ENCODE data around the gene PSD.

Gene PSD

GRCh38 chr10:102432162-102432950 lies 13.8 kb upstream of the PSD start, which contains the start of gene CUEDC2:
TSS of gene CUEDC2 (minus strand) at chr10:102432574. CDS start at chr10:102425188, 7,386 bp downstream.
- no peaks in the 10 kb centered on the region for H3K9me3 ChIP-seq (ENCODE audit: control insufficient read depth in 2 of 2, low read length in 2 of 2)
- peaks cover 9 to 15% of the 10 kb centered on the region in 2 donors for H3K4me1 ChIP-seq (ENCODE audit: control insufficient read depth in 2 of 2, insufficient read depth in 2 of 2, low read length in 2 of 2)
- peak within 1 kb of the TSS; percentile 86 to 90 for H3K9ac ChIP-seq (ENCODE audit: low read depth in 1 of 2, low read length in 2 of 2)
- peak within 1 kb of the TSS; percentile 16 to 63 for H3K27ac ChIP-seq (ENCODE audit: low read depth in 2 of 2, low read length in 2 of 2)
- H3K4me3 ChIP-seq (ENCODE audit: low read length in 2 of 2): peak within 1 kb of the TSS; percentile 81 to 95
- H3K36me3 ChIP-seq (ENCODE audit: control insufficient read depth in 2 of 2, insufficient read depth in 2 of 2, low read length in 2 of 2): no peaks in the 10 kb centered on the region
- H3K27me3 ChIP-seq (ENCODE audit: control insufficient read depth in 2 of 2, insufficient read depth in 2 of 2, low read length in 2 of 2): peaks cover 0 to 3% of the 10 kb centered on the region in 2 donors

- peak overlapping the region; percentile 81 to 95 for H3K4me3 ChIP-seq (ENCODE audit: low read length in 2 of 2)
- H3K9me3 ChIP-seq (ENCODE audit: control insufficient read depth in 2 of 2, low read length in 2 of 2): no peaks in the 10 kb centered on the region
- peaks cover 0 to 2% of the 10 kb centered on the region in 2 donors for H3K36me3 ChIP-seq (ENCODE audit: control insufficient read depth in 2 of 2, insufficient read depth in 2 of 2, low read length in 2 of 2)
- peak overlapping the region in 1 of 2 donors; percentile 63 for H3K27ac ChIP-seq (ENCODE audit: low read depth in 2 of 2, low read length in 2 of 2)
- H3K27me3 ChIP-seq (ENCODE audit: control insufficient read depth in 2 of 2, insufficient read depth in 2 of 2, low read length in 2 of 2): peaks cover 0 to 3% of the 10 kb centered on the region in 2 donors
- H3K9ac ChIP-seq (ENCODE audit: low read depth in 1 of 2, low read length in 2 of 2): peak overlapping the region; percentile 86 to 90
- H3K4me1 ChIP-seq (ENCODE audit: control insufficient read depth in 2 of 2, insufficient read depth in 2 of 2, low read length in 2 of 2): peaks cover 9 to 15% of the 10 kb centered on the region in 2 donors
These were observed 13.0 kb upstream of the PSD start for GRCh38 chr10:102431452-102432124.

- Histone ChIP-seq H3K9ac (ENCODE audit: low read depth in 1 of 2, low read length in 2 of 2) (no peak overlapping the region), H3K27ac (ENCODE audit: low read depth in 2 of 2, low read length in 2 of 2) (no peak overlapping the region)
These were observed 10.9 kb upstream of the PSD start for GRCh38 chr10:102429468-102429867.

GRCh38 chr10:102426803-102427287 lies 8.3 kb upstream of the PSD start:
- Histone ChIP-seq H3K27me3 (ENCODE audit: control insufficient read depth in 2 of 2, insufficient read depth in 2 of 2, low read length in 2 of 2) (no peaks in the 10 kb centered on the region), H3K9ac (ENCODE audit: low read depth in 1 of 2, low read length in 2 of 2) (no peak overlapping the region), H3K4me3 (ENCODE audit: low read length in 2 of 2) (no peak overlapping the region), H3K36me3 (ENCODE audit: control insufficient read depth in 2 of 2, insufficient read depth in 2 of 2, low read length in 2 of 2) (peaks cover 9 to 19% of the 10 kb centered on the region in 2 donors), H3K9me3 (ENCODE audit: control insufficient read depth in 2 of 2, low read length in 2 of 2) (no peaks in the 10 kb centered on the region), H3K27ac (ENCODE audit: low read depth in 2 of 2, low read length in 2 of 2) (no peak overlapping the region), H3K4me1 (ENCODE audit: control insufficient read depth in 2 of 2, insufficient read depth in 2 of 2, low read length in 2 of 2) (peaks cover 20 to 21% of the 10 kb centered on the region in 2 donors)

More at GRCh38 chr10:102429468-102429867, 10.9 kb upstream of the PSD start:
- no peak overlapping the region for H3K4me3 ChIP-seq (ENCODE audit: low read length in 2 of 2)
- H3K4me1 ChIP-seq (ENCODE audit: control insufficient read depth in 2 of 2, insufficient read depth in 2 of 2, low read length in 2 of 2): peaks cover 9 to 11% of the 10 kb centered on the region in 2 donors
- no peaks in the 10 kb centered on the region for H3K9me3 ChIP-seq (ENCODE audit: control insufficient read depth in 2 of 2, low read length in 2 of 2)
- H3K27me3 ChIP-seq (ENCODE audit: control insufficient read depth in 2 of 2, insufficient read depth in 2 of 2, low read length in 2 of 2): no peaks in the 10 kb centered on the region
- peaks cover 3 to 6% of the 10 kb centered on the region in 2 donors for H3K36me3 ChIP-seq (ENCODE audit: control insufficient read depth in 2 of 2, insufficient read depth in 2 of 2, low read length in 2 of 2)

GRCh38 chr10:102425444-102425843 lies 6.9 kb upstream of the PSD start:
- H3K9ac ChIP-seq (ENCODE audit: low read depth in 1 of 2, low read length in 2 of 2): no peak overlapping the region
- no peak overlapping the region for H3K4me3 ChIP-seq (ENCODE audit: low read length in 2 of 2)
- H3K36me3 ChIP-seq (ENCODE audit: control insufficient read depth in 2 of 2, insufficient read depth in 2 of 2, low read length in 2 of 2): peaks cover 9 to 19% of the 10 kb centered on the region in 2 donors
- H3K27ac ChIP-seq (ENCODE audit: low read depth in 2 of 2, low read length in 2 of 2): no peak overlapping the region
- no peaks in the 10 kb centered on the region for H3K9me3 ChIP-seq (ENCODE audit: control insufficient read depth in 2 of 2, low read length in 2 of 2)
- H3K4me1 ChIP-seq (ENCODE audit: control insufficient read depth in 2 of 2, insufficient read depth in 2 of 2, low read length in 2 of 2): peaks cover 18% of the 10 kb centered on the region in 2 donors
- no peaks in the 10 kb centered on the region for H3K27me3 ChIP-seq (ENCODE audit: control insufficient read depth in 2 of 2, insufficient read depth in 2 of 2, low read length in 2 of 2)

GRCh38 chr10:102424916-102425315 lies 6.3 kb upstream of the PSD start:
- Histone ChIP-seq H3K9ac (ENCODE audit: low read depth in 1 of 2, low read length in 2 of 2) (no peak overlapping the region), H3K4me1 (ENCODE audit: control insufficient read depth in 2 of 2, insufficient read depth in 2 of 2, low read length in 2 of 2) (peaks cover 22 to 23% of the 10 kb centered on the region in 2 donors), H3K36me3 (ENCODE audit: control insufficient read depth in 2 of 2, insufficient read depth in 2 of 2, low read length in 2 of 2) (peaks cover 9 to 19% of the 10 kb centered on the region in 2 donors), H3K9me3 (ENCODE audit: control insufficient read depth in 2 of 2, low read length in 2 of 2) (no peaks in the 10 kb centered on the region), H3K4me3 (ENCODE audit: low read length in 2 of 2) (no peak overlapping the region), H3K27ac (ENCODE audit: low read depth in 2 of 2, low read length in 2 of 2) (no peak overlapping the region), H3K27me3 (ENCODE audit: control insufficient read depth in 2 of 2, insufficient read depth in 2 of 2, low read length in 2 of 2) (no peaks in the 10 kb centered on the region)

GRCh38 chr10:102424145-102424544 lies 5.6 kb upstream of the PSD start:
- H3K9me3 ChIP-seq (ENCODE audit: control insufficient read depth in 2 of 2, low read length in 2 of 2): no peaks in the 10 kb centered on the region
- no peak overlapping the region for H3K27ac ChIP-seq (ENCODE audit: low read depth in 2 of 2, low read length in 2 of 2)
- no peak overlapping the region for H3K4me3 ChIP-seq (ENCODE audit: low read length in 2 of 2)
- H3K27me3 ChIP-seq (ENCODE audit: control insufficient read depth in 2 of 2, insufficient read depth in 2 of 2, low read length in 2 of 2): no peaks in the 10 kb centered on the region
- H3K4me1 ChIP-seq (ENCODE audit: control insufficient read depth in 2 of 2, insufficient read depth in 2 of 2, low read length in 2 of 2): peaks cover 29 to 30% of the 10 kb centered on the region in 2 donors
- H3K36me3 ChIP-seq (ENCODE audit: control insufficient read depth in 2 of 2, insufficient read depth in 2 of 2, low read length in 2 of 2): peaks cover 9 to 19% of the 10 kb centered on the region in 2 donors
- no peak overlapping the region for H3K9ac ChIP-seq (ENCODE audit: low read depth in 1 of 2, low read length in 2 of 2)

GRCh38 chr10:102423372-102423968 lies 4.9 kb upstream of the PSD start:
- Histone ChIP-seq H3K4me1 (ENCODE audit: control insufficient read depth in 2 of 2, insufficient read depth in 2 of 2, low read length in 2 of 2) (peaks cover 29 to 33% of the 10 kb centered on the region in 2 donors), H3K4me3 (ENCODE audit: low read length in 2 of 2) (peak overlapping the region; percentile 92 to 98), H3K27me3 (ENCODE audit: control insufficient read depth in 2 of 2, insufficient read depth in 2 of 2, low read length in 2 of 2) (peaks cover 0 to under 1% of the 10 kb centered on the region in 2 donors), H3K36me3 (ENCODE audit: control insufficient read depth in 2 of 2, insufficient read depth in 2 of 2, low read length in 2 of 2) (peaks cover 9 to 19% of the 10 kb centered on the region in 2 donors), H3K27ac (ENCODE audit: low read depth in 2 of 2, low read length in 2 of 2) (no peak overlapping the region), H3K9me3 (ENCODE audit: control insufficient read depth in 2 of 2, low read length in 2 of 2) (no peaks in the 10 kb centered on the region), H3K9ac (ENCODE audit: low read depth in 1 of 2, low read length in 2 of 2) (no peak overlapping the region)

- peaks cover 29 to 33% of the 10 kb centered on the region in 2 donors for H3K4me1 ChIP-seq (ENCODE audit: control insufficient read depth in 2 of 2, insufficient read depth in 2 of 2, low read length in 2 of 2)
- H3K4me3 ChIP-seq (ENCODE audit: low read length in 2 of 2): peak overlapping the region; percentile 92 to 98
- H3K9ac ChIP-seq (ENCODE audit: low read depth in 1 of 2, low read length in 2 of 2): peak overlapping the region; percentile 88 to 91
- peak overlapping the region; percentile 92 to 95 for H3K27ac ChIP-seq (ENCODE audit: low read depth in 2 of 2, low read length in 2 of 2)
- peaks cover 6% of the 10 kb centered on the region in 2 donors for H3K27me3 ChIP-seq (ENCODE audit: control insufficient read depth in 2 of 2, insufficient read depth in 2 of 2, low read length in 2 of 2)
- no peaks in the 10 kb centered on the region for H3K9me3 ChIP-seq (ENCODE audit: control insufficient read depth in 2 of 2, low read length in 2 of 2)
- H3K36me3 ChIP-seq (ENCODE audit: control insufficient read depth in 2 of 2, insufficient read depth in 2 of 2, low read length in 2 of 2): peaks cover 9 to 19% of the 10 kb centered on the region in 2 donors
These were observed 4.1 kb upstream of the PSD start for GRCh38 chr10:102422545-102423129.
